ENCODE measurements around the gene DLG2. TPM values are rescaled to one million over a fixed set of nuclear protein-coding genes. Genes with fewer than 3 reads are reported as not detected.

The DLG2 gene
- total and polyA plus RNA-seq, 2 of the 8 experiments (the other 6 are each of a cell fraction or from before 2014, with no cell fraction given): 1.7 to 14.3 TPM

- H3K56ac ChIP-seq (replicated peaks; ENCODE audit: insufficient read length, low read depth, low read length): no peak overlapping the region
- H3K4me3 ChIP-seq (ENCODE audit: extremely low read depth in 1 of 4, insufficient read depth in 2 of 4, low read depth in 3 of 4, low read length in 4 of 4): no peak overlapping the region
- no peak overlapping the region for H4K91ac ChIP-seq (replicated peaks; ENCODE audit: insufficient read length, low read length)
- H3K36me3 ChIP-seq (ENCODE audit: control insufficient read depth in 2 of 4, insufficient read depth in 4 of 4, low read length in 3 of 4): no peaks in the 10 kb centered on the region
- H3K9me3 ChIP-seq (ENCODE audit: insufficient read depth in 2 of 2, low read depth in 1 of 2, low read length in 1 of 2): no peaks in the 10 kb centered on the region
- POLR2A ChIA-PET (ENCODE audit: partially characterized antibody): no interaction called here
- no peak overlapping the region for H2BK120ac ChIP-seq (replicated peaks; ENCODE audit: low read depth, low read length)
- no peak for FAIRE-seq
- no peak overlapping the region for H3K4me2 ChIP-seq (ENCODE audit: insufficient read depth in 1 of 2, low read depth in 2 of 2, low read length in 2 of 2)
- no peak overlapping the region for H3K23ac ChIP-seq (ENCODE audit: insufficient read length)
- H2AK5ac ChIP-seq (ENCODE audit: low read depth, low read length): no peak overlapping the region
- WGBS, 2 experiments (ENCODE audit: extremely low coverage in 1 of 2, insufficient coverage in 1 of 2, insufficient read length in 1 of 2, insufficient replicate concordance in 2 of 2, low coverage in 1 of 2, low lambda C conversion rate in 2 of 2, missing lambda C conversion rate in 1 of 2): 90% methylated on average over 4 of the region's 4 CpGs; no CpG with 5 or more reads in 1 of the 2 experiments
- H3K9ac ChIP-seq (replicated peaks in 1 of 4; ENCODE audit: extremely low read depth in 1 of 4, low read depth in 3 of 4, low read length in 3 of 4): no peak overlapping the region
- no peak overlapping the region for H3K18ac ChIP-seq (ENCODE audit: extremely low read depth, low read length)
- no peak for DNase-seq (ENCODE audit: low read depth in 1 of 2, low spot score in 2 of 2)
- CTCF ChIA-PET (ENCODE audit: partially characterized antibody): no interaction called here
- H2BK15ac ChIP-seq (ENCODE audit: low read length): no peak overlapping the region
- H3K4me1 ChIP-seq (replicated peaks in 1 of 4; ENCODE audit: control insufficient read depth in 3 of 4, insufficient read depth in 4 of 4, low read length in 3 of 4): no peaks in the 10 kb centered on the region
- H2BK12ac ChIP-seq (ENCODE audit: low read depth, low read length): no peak overlapping the region
- no peak overlapping the region for H3K4ac ChIP-seq (replicated peaks; ENCODE audit: insufficient read length, low read depth, low read length)
- no peak overlapping the region for H3K27ac ChIP-seq (ENCODE audit: low read depth, low read length)
- no peak overlapping the region for H2AFZ ChIP-seq (ENCODE audit: low read length)
- no peaks in the 10 kb centered on the region for H3K79me1 ChIP-seq (ENCODE audit: low read depth, low read length)
- no peak overlapping the region for H2BK20ac ChIP-seq (ENCODE audit: low read length)
- H3K27me3 ChIP-seq (replicated peaks in 1 of 4; ENCODE audit: control insufficient read depth in 3 of 4, extremely low read depth in 1 of 4, insufficient read depth in 3 of 4, low read length in 3 of 4): no peaks in the 10 kb centered on the region
- H3K23me2 ChIP-seq (ENCODE audit: low read depth, low read length): no peaks in the 10 kb centered on the region
- no peak overlapping the region for H3K14ac ChIP-seq (ENCODE audit: insufficient read length)
- no peak overlapping the region for H4K8ac ChIP-seq (ENCODE audit: extremely low read depth, insufficient read depth, low read length)
- no peaks in the 10 kb centered on the region for H4K20me1 ChIP-seq (replicated peaks in 1 of 2; ENCODE audit: control insufficient read depth in 1 of 2, insufficient read depth in 2 of 2, low read length in 2 of 2)
- no peak overlapping the region for H2BK5ac ChIP-seq (ENCODE audit: low read depth, low read length)
- H4K5ac ChIP-seq (ENCODE audit: insufficient read length, low read depth, low read length): no peak overlapping the region
- no peaks in the 10 kb centered on the region for H3K79me2 ChIP-seq (ENCODE audit: control insufficient read depth in 1 of 2, insufficient read depth in 2 of 2, low read length in 2 of 2)
- TF ChIP-seq TEAD4 (IDR thresholded peaks at IDR 0.05; ENCODE audit: low read depth, low read length) (no peak), TBP (IDR thresholded peaks at IDR 0.05; ENCODE audit: low read depth, low read length) (no peak), CTBP2 (IDR thresholded peaks at IDR 0.05; ENCODE audit: borderline replicate concordance, insufficient read depth, insufficient read length, low read length) (no peak), KDM5A (IDR thresholded peaks at IDR 0.05; ENCODE audit: low read length) (no peak), JUND (IDR thresholded peaks at IDR 0.05; ENCODE audit: low read length) (no peak), CBX8 (IDR thresholded peaks at IDR 0.05; ENCODE audit: borderline replicate concordance, low read depth, low read length) (no peak), NRF1 (IDR thresholded peaks at IDR 0.05; ENCODE audit: low read depth, low read length) (no peak), POLR2A (IDR thresholded peaks at IDR 0.05; ENCODE audit: control extremely low read depth in 1 of 2, low read depth in 2 of 2, low read length in 2 of 2) (no peak), PHF8 (conservative IDR thresholded peaks at IDR 0.05; ENCODE audit: low read depth, low read length) (no peak), ATF3 (IDR thresholded peaks at IDR 0.05; ENCODE audit: insufficient read depth, low read depth, low read length) (no peak), CHD2 (IDR thresholded peaks at IDR 0.05; ENCODE audit: low read length) (no peak), ZNF274 (IDR thresholded peaks at IDR 0.05; ENCODE audit: borderline replicate concordance, extremely low read depth, low read length) (no peak), POLR2AphosphoS5 (IDR thresholded peaks at IDR 0.05; ENCODE audit: low read depth, low read length) (no peak), RXRA (IDR thresholded peaks at IDR 0.05; ENCODE audit: insufficient read depth, low read depth, low read length) (no peak)
Observed at GRCh38 chr11:84790849-84791427, 836.2 kb downstream of the DLG2 start.
